GM23338 (cell line): ENCODE measurements around the gene ETV4. TPM values are rescaled to one million over a fixed set of nuclear protein-coding genes. Genes with fewer than 3 reads are reported as not detected.

ENCODE experiments used
- ATAC-seq: fragments of 200-7000 bp; cut with Tn5 transposase; 3 replicates; pipeline ENCODE4 v1.9.1; 2020
- DNase-seq: peaks from one replicate; pipeline ENCODE4 v3.0.0-alpha.2; 2015; ENCODE audit warnings: low spot score
- H2AFZ ChIP-seq: fragments of 200-600 bp; sonication (generic); 2 replicates; pipeline ENCODE4 v1.8.0; 2016; ENCODE audit warnings: antibody characterized with exemption, mild to moderate bottlenecking, moderate library complexity
- H3F3A ChIP-seq: fragments of 200-600 bp; sonication (generic); replicated peaks from 2 replicates; pipeline ENCODE4 v1.8.0; 2017; ENCODE audit warnings: antibody characterized with exemption, mixed run types, low read depth
- H3K27ac ChIP-seq: fragments of 200-600 bp; sonication (generic); 2 replicates; pipeline ENCODE4 v1.6.1; 2016; ENCODE audit warnings: low read depth
- H3K27me3 ChIP-seq: fragments of 200-600 bp; sonication (generic); 2 replicates; pipeline ENCODE4 v1.8.0; 2016; ENCODE audit warnings: mild to moderate bottlenecking, mixed run types, moderate library complexity; ENCODE audit not compliant: insufficient read depth
- H3K36me3 ChIP-seq: fragments of 200-600 bp; sonication (generic); 2 replicates; pipeline ENCODE4 v1.8.0; 2016; ENCODE audit warnings: mild to moderate bottlenecking; ENCODE audit not compliant: insufficient read depth
- H3K4me1 ChIP-seq: fragments of 200-600 bp; sonication (generic); 2 replicates; pipeline ENCODE4 v1.8.0; 2016; ENCODE audit warnings: mild to moderate bottlenecking, moderate library complexity; ENCODE audit not compliant: insufficient read depth
- H3K4me2 ChIP-seq: fragments of 200-600 bp; sonication (generic); 2 replicates; pipeline ENCODE4 v1.7.1; 2017; ENCODE audit warnings: mixed run types
- H3K4me3 ChIP-seq: fragments of 200-600 bp; sonication (generic); 2 replicates; pipeline ENCODE4 v1.6.1; 2016; ENCODE audit warnings: mixed run types
- H3K79me2 ChIP-seq: fragments of 200-600 bp; sonication (generic); replicated peaks from 2 replicates; pipeline ENCODE4 v1.8.0; 2017; ENCODE audit warnings: mild to moderate bottlenecking; ENCODE audit not compliant: insufficient read depth
- H3K9me2 ChIP-seq: fragments of 200-600 bp; sonication (generic); 2 replicates; pipeline ENCODE4 v1.8.0; 2017; ENCODE audit not compliant: insufficient read depth
- H4K20me1 ChIP-seq: fragments of 200-600 bp; sonication (generic); replicated peaks from 2 replicates; pipeline ENCODE4 v1.8.0; 2017; ENCODE audit warnings: mild to moderate bottlenecking; ENCODE audit not compliant: insufficient read depth
- H3K27ac Mint-ChIP-seq: 2 replicates; pipeline ENCODE4 v1.8.0; 2020; ENCODE audit warnings: inconsistent platforms, mild to moderate bottlenecking, moderate library complexity, mixed read lengths
- H3K27me3 Mint-ChIP-seq: 3 replicates; pipeline ENCODE4 v1.8.0; 2022; ENCODE audit warnings: low read depth, mild to moderate bottlenecking, moderate library complexity, mixed read lengths, inconsistent platforms; ENCODE audit not compliant: insufficient read depth, poor library complexity
- H3K36me3 Mint-ChIP-seq: 3 replicates; pipeline ENCODE4 v1.8.0; 2021; ENCODE audit warnings: low read depth, mild to moderate bottlenecking, inconsistent platforms, moderate library complexity, mixed read lengths
- H3K4me1 Mint-ChIP-seq: 3 replicates; pipeline ENCODE4 v1.8.0; 2020; ENCODE audit warnings: mild to moderate bottlenecking, inconsistent platforms, mixed read lengths
- H3K4me3 Mint-ChIP-seq: 3 replicates; pipeline ENCODE4 v1.8.0; 2021; ENCODE audit warnings: moderate library complexity, mild to moderate bottlenecking, inconsistent platforms, mixed read lengths
- H3K9me3 Mint-ChIP-seq: 3 replicates; pipeline ENCODE4 v1.8.0; 2020; ENCODE audit warnings: moderate library complexity, mild to moderate bottlenecking, inconsistent platforms, mixed read lengths
- CREB1 ChIP-seq: fragments of 250-450 bp; sonication (Bioruptor Pico); IDR thresholded peaks from 2 replicates; pipeline ENCODE4 v1.5.0; 2020; ENCODE audit warnings: low read depth, mild to moderate bottlenecking, moderate library complexity
- EZH2 ChIP-seq: fragments of 200-600 bp; sonication (generic); IDR thresholded peaks from one replicate; pipeline ENCODE4 v1.8.0; 2017; ENCODE audit warnings: antibody characterized with exemption, mild to moderate bottlenecking, low read depth; ENCODE audit not compliant: unreplicated experiment
- NANOG ChIP-seq: IDR thresholded peaks from 2 replicates; pipeline ENCODE4 v1.6.1; 2016; ENCODE audit warnings: antibody characterized with exemption, borderline replicate concordance
- POLR2AphosphoS5 ChIP-seq: IDR thresholded peaks from 2 replicates; pipeline ENCODE4 v1.6.1; 2016; ENCODE audit warnings: antibody characterized with exemption, low read depth
- STAT1 ChIP-seq: IDR thresholded peaks from one replicate; pipeline ENCODE4 v1.6.1; 2016; ENCODE audit warnings: antibody characterized with exemption; ENCODE audit not compliant: unreplicated experiment
- ZNF331 ChIP-seq: fragments of 250-450 bp; sonication (Bioruptor Pico); IDR thresholded peaks from 2 replicates; pipeline ENCODE4 v1.5.0; 2020; ENCODE audit warnings: low read depth, mild to moderate bottlenecking, moderate library complexity
- polyA plus RNA-seq: library from polyadenylated mRNA; unstranded; fragments of >200 nt; fragmentation: Nextera tagmentation; extraction: Ambion mirVana; gene quantifications from 2 replicates; pipeline ENCODE4 v1.2.1, GENCODE V29; 2016
- total RNA-seq: library from RNA; depleted of rRNA; stranded (reverse); fragments of >200 nt; shearing (Covaris generic); gene quantifications from 2 replicates; pipeline ENCODE4 v1.2.3, GENCODE V29; 2014
- TF ChIP-seq, protein P1 (sequence below): fragments of 250-450 bp; sonication (Bioruptor Pico); IDR thresholded peaks from 2 replicates; pipeline ENCODE4 v1.5.0; 2020; ENCODE audit warnings: mild to moderate bottlenecking, moderate library complexity

ETV4 gene
- total and polyA plus RNA-seq, 2 experiments from 2014 or later: 97.2 to 149 TPM

DNA sequence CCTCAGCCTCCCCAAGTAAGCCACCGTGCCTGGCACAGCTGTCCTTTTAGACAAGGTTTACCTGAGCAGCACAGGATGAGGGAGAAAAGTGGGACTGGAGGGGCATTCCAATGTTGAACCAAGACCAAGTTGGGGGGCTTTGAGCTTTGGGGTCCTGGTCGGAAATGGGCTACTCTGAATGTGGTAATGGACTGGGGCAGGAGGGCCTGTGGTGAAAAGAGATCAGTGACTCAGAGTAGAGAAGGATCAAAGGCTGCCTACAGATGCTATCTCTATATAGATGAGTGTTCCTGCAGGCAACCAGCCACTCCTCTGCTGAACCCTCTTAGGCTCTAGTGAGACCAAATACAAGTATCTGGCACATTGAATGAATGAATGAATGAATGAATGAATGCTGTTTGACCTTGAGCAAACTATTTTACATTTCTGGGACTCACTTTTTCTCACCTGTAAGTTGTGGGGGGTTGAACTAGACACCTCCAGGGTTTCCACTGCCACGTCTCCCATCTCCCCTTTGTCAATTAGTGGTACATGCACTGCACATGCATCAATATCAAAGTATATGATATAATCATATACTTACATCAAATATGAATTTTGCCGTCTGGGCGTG is 26.3 kb upstream of the ETV4 start:
- H3K4me3 ChIP-seq: no peak overlapping the region
- H3K27ac ChIP-seq: no peak overlapping the region
- peaks cover 11% of the 10 kb centered on the region for H3K27me3 Mint-ChIP-seq
- no peaks in the 10 kb centered on the region for H3K9me2 ChIP-seq
- H2AFZ ChIP-seq: no peak overlapping the region
- H3K4me3 Mint-ChIP-seq: no peak overlapping the region
- H3K4me2 ChIP-seq: no peak overlapping the region
- no peak overlapping the region for H3K27ac Mint-ChIP-seq
- H3K36me3 ChIP-seq: no peaks in the 10 kb centered on the region
- H3K79me2 ChIP-seq: no peaks in the 10 kb centered on the region
- no peaks in the 10 kb centered on the region for H4K20me1 ChIP-seq
- H3F3A ChIP-seq: 0 out of 2 replicates have a peak, but pooled peaks cover under 1% of the 10 kb centered on the region
- no peaks in the 10 kb centered on the region for H3K27me3 ChIP-seq
- TF ChIP-seq NANOG (no peak), STAT1 (no peak), CREB1 (no peak), EZH2 (no peak)
- TF ChIP-seq, protein P1, sequence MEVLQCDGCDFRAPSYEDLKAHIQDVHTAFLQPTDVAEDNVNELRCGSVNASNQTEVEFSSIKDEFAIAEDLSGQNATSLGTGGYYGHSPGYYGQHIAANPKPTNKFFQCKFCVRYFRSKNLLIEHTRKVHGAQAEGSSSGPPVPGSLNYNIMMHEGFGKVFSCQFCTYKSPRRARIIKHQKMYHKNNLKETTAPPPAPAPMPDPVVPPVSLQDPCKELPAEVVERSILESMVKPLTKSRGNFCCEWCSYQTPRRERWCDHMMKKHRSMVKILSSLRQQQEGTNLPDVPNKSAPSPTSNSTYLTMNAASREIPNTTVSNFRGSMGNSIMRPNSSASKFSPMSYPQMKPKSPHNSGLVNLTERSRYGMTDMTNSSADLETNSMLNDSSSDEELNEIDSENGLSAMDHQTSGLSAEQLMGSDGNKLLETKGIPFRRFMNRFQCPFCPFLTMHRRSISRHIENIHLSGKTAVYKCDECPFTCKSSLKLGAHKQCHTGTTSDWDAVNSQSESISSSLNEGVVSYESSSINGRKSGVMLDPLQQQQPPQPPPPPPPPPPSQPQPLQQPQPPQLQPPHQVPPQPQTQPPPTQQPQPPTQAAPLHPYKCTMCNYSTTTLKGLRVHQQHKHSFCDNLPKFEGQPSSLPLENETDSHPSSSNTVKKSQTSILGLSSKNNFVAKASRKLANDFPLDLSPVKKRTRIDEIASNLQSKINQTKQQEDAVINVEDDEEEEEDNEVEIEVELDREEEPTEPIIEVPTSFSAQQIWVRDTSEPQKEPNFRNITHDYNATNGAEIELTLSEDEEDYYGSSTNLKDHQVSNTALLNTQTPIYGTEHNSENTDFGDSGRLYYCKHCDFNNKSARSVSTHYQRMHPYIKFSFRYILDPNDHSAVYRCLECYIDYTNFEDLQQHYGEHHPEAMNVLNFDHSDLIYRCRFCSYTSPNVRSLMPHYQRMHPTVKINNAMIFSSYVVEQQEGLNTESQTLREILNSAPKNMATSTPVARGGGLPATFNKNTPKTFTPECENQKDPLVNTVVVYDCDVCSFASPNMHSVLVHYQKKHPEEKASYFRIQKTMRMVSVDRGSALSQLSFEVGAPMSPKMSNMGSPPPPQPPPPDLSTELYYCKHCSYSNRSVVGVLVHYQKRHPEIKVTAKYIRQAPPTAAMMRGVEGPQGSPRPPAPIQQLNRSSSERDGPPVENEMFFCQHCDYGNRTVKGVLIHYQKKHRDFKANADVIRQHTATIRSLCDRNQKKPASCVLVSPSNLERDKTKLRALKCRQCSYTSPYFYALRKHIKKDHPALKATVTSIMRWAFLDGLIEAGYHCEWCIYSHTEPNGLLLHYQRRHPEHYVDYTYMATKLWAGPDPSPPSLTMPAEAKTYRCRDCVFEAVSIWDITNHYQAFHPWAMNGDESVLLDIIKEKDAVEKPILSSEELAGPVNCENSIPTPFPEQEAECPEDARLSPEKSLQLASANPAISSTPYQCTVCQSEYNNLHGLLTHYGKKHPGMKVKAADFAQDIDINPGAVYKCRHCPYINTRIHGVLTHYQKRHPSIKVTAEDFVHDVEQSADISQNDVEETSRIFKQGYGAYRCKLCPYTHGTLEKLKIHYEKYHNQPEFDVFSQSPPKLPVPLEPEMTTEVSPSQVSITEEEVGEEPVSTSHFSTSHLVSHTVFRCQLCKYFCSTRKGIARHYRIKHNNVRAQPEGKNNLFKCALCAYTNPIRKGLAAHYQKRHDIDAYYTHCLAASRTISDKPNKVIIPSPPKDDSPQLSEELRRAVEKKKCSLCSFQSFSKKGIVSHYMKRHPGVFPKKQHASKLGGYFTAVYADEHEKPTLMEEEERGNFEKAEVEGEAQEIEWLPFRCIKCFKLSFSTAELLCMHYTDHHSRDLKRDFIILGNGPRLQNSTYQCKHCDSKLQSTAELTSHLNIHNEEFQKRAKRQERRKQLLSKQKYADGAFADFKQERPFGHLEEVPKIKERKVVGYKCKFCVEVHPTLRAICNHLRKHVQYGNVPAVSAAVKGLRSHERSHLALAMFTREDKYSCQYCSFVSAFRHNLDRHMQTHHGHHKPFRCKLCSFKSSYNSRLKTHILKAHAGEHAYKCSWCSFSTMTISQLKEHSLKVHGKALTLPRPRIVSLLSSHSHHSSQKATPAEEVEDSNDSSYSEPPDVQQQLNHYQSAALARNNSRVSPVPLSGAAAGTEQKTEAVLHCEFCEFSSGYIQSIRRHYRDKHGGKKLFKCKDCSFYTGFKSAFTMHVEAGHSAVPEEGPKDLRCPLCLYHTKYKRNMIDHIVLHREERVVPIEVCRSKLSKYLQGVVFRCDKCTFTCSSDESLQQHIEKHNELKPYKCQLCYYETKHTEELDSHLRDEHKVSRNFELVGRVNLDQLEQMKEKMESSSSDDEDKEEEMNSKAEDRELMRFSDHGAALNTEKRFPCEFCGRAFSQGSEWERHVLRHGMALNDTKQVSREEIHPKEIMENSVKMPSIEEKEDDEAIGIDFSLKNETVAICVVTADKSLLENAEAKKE: no peak
- H3K9me3 Mint-ChIP-seq: peaks cover 3% of the 10 kb centered on the region; the same call in 2 of the 3 replicates
- peaks cover 13% of the 10 kb centered on the region; the same call in 1 of the 2 replicates for H3K4me1 ChIP-seq
- no peak for ATAC-seq
- peaks cover 12% of the 10 kb centered on the region for H3K4me1 Mint-ChIP-seq
- DNase-seq: no peak
- no peaks in the 10 kb centered on the region for H3K36me3 Mint-ChIP-seq

DNA sequence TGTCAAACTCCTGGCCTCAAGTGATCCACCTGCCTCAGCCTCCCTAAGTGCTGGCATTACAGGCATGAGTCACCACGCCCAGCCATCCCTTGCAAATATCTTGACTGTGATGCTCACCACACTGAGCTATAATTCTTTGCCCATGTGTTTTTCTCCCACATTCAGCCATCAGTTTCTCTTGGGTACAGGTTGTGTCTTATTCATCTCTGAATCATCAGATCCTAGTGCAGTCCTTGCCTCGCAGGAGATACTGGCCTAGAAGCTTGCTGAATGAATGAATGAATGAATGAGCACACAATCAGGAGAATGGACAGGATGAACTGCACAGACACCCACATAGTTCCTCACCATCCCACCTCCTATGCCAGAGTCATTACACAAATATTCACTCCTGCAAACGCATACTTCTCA is 24.4 kb upstream of the ETV4 start:
- Mint-ChIP-seq H3K9me3 (peaks cover 3% of the 10 kb centered on the region; the same call in 2 of the 3 replicates), H3K4me1 (peaks cover 3% of the 10 kb centered on the region; the same call in 1 of the 3 replicates), H3K36me3 (no peaks in the 10 kb centered on the region), H3K27ac (no peak overlapping the region), H3K27me3 (peaks cover 5% of the 10 kb centered on the region), H3K4me3 (no peak overlapping the region)
- H3K4me1 ChIP-seq: no peaks in the 10 kb centered on the region
- no peak overlapping the region for H2AFZ ChIP-seq
- H3K27me3 ChIP-seq: no peaks in the 10 kb centered on the region
- H3F3A ChIP-seq: no peaks in the 10 kb centered on the region
- no peaks in the 10 kb centered on the region for H3K9me2 ChIP-seq
- H3K4me3 ChIP-seq: no peak overlapping the region
- H4K20me1 ChIP-seq: no peaks in the 10 kb centered on the region
- H3K36me3 ChIP-seq: no peaks in the 10 kb centered on the region
- DNase-seq (no peak), ATAC-seq (no peak)
- H3K79me2 ChIP-seq: no peaks in the 10 kb centered on the region
- H3K4me2 ChIP-seq: no peak overlapping the region
- H3K27ac ChIP-seq: no peak overlapping the region
- TF ChIP-seq ZNF331 (no peak), POLR2AphosphoS5 (no peak), NANOG (no peak)
